OCI-M1 (cell line): Measurements from ENCODE around the gene SLAMF9.

Experiments
- DNase-seq: peaks from one replicate; lab custom pipeline; 2025; lab: John Stamatoyannopoulos, UW

Gene SLAMF9

DNA sequence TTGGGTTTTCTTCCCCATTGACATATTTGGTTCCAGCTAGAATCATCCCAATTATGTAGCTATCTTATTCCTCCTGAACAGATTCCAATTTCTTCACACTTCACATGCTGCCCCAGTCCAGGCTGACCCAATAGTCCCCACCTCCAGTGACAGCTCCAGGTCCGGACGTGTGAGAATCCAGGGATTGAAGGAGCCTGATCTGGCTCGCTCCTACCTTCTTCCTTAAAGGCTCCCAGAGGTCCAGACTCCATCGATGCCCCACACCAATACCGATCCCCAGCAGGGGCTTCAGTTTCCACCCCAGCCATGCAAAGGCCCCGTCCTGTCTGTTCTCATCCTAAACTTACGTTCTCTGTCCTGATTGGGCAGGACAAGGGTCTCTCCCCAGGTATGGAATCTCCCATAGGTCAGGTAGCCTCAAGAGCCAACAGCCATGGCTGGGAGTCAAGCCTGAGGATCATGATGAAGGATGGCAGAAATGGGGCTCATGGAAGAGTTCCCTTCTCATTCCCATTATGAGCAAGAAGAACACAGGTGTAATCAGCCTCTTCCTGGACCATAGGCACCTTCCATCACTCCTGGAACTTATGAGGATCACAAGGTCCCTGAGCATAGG, 20.4 kb upstream of the SLAMF9 start:
- DNase-seq: no peak

- no peak for DNase-seq
Observed at GRCh38 chr1:159973350-159973940, 19.4 kb upstream of the SLAMF9 start.

GRCh38 chr1:159972443-159973205, 18.6 kb upstream of the SLAMF9 start:
- DNase-seq: no peak

GRCh38 chr1:159970932-159971342, 16.9 kb upstream of the SLAMF9 start:
- DNase-seq: no peak

GRCh38 chr1:159968901-159969300, 14.9 kb upstream of the SLAMF9 start:
- DNase-seq: no peak

- DNase-seq: no peak
Observed at GRCh38 chr1:159965263-159965662, 11.2 kb upstream of the SLAMF9 start.

- DNase-seq: no peak
Observed at GRCh38 chr1:159964144-159964543, 10.1 kb upstream of the SLAMF9 start.

DNA sequence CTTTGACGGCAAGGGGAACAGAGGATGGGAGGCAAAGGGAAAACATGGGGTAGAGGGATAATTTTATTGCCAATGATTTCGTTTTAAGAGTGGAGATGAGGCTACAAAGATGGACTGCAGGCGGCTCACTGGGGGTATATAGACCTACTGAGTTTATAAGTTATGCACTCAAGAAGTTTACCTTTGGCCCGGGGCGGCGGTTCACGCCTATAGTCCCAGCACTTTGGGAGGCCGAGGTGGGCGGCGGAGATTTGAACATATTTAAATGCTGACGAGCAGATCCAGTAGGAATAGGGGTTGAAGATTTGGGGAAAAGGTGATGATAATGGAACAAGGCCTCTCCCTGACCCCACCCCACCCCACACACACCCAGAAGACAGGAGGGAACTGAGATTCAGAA, 8.1 kb upstream of the SLAMF9 start:
- DNase-seq: no peak

- DNase-seq: no peak
Observed at GRCh38 chr1:159961636-159962035, 7.6 kb upstream of the SLAMF9 start.

DNA sequence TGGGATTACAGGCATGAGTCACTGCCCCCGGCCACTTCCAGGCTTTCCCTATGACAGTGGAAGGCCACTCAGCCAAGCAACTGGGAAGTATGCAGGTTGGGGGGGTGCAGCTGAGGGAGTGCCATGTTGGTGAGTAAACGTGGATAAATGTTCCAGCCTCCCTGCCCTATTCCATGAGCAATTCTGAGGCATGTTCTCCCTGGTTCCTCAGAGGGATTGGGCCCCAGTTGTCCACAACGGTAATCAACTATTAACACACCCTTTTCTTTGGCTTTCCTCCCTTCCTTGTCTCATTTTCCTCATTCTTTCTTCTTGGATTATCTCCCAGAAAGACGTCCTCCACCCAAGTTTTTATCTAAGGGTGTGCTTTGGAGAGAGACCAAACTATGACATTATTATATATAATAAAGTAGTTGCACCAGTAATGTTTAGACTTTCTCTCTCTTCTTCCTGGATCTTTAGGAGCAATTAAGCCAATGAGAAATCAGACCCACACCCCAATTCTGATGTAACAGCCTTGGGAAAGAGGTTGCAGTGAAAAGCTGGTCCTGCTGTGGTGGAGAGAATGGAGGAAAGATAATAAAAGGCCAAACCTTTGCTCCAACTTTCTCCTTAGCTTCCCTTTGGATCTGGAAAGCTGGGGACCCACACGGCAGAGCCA, 6.8 kb upstream of the SLAMF9 start:
- DNase-seq: no peak

GRCh38 chr1:159959451-159959850, 5.4 kb upstream of the SLAMF9 start:
- no peak for DNase-seq

DNA sequence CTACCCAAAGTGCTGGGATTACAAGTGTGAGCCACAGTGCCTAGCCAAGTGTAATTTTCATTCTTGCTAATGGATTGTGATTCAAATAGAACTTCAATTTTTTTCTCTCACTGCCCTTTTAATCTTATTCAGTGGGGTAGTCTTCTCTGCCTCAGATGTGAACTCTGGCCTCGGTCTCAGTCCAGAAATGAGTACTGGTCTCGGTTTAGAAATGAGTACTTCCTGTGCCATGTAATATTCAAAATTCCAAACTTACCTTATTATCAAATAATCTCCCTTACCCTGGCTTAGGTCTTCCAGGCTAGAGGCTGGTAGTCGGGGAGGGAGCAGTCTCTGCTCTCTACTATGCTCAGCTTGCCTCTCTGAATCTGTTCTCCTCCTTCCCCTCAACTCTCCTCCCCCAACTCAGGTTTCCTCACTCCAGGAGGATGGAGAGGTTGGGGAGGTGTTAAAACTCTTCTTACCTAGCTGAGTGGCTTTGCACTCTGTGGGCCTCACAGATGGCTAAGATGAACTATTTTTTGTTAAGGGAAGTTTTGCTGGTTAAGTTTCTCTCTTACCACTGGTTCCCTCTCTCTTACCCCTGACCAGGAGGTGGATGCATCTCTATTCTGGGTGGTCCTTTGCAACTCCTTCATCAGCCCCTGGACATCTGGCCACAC, 4.8 kb upstream of the SLAMF9 start:
- DNase-seq: no peak

DNA sequence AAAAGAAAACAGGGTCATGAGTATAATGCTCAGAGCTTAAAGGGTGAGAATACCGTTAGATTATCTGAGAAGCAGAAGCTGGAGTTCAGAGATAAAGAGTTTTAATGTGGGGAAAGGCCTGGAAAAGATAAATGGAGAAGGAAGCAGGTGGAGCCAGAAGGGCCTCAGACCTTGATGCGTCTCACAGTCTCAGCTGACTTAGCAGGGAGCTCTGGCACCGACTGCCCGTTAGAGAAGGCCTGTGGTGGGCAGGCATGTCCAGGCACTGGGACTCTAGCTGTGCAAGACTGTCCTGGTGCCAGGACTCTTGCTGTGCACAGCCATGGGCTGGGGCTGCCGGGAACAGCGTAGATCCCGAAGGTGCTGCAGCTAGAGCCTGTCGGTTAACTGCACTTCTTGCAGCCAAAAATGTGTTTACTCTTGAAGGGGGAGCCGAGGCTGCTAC, 3.8 kb upstream of the SLAMF9 start:
- peak; percentile 84 for DNase-seq

GRCh38 chr1:159955456-159955855, 1.4 kb upstream of the SLAMF9 start:
- DNase-seq: no peak

- DNase-seq: no peak
Observed at GRCh38 chr1:159952932-159953331, 1.1 kb downstream of the SLAMF9 start.

GRCh38 chr1:159951551-159951950, 2.5 kb downstream of the SLAMF9 start:
- no peak for DNase-seq

DNA sequence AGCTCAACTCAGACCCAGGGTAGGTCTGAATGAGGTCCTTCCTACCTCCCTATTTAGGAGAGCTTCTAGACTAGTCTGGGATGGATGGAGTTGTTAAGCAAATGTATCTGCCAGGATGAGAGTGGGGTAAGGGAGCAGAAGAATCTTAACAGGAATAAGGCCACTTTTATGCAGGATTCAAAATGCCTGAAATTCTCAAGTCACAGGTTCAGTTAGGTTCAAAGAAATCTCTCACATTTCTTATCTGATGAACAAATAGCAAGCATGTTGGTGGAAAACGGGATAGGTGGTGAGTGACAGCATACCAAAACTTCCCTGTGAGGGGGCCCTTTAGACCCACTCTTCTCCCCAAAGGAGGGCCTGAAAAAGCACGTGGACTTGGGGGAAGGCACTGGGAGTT, 3.0 kb downstream of the SLAMF9 start:
- no peak for DNase-seq

DNA sequence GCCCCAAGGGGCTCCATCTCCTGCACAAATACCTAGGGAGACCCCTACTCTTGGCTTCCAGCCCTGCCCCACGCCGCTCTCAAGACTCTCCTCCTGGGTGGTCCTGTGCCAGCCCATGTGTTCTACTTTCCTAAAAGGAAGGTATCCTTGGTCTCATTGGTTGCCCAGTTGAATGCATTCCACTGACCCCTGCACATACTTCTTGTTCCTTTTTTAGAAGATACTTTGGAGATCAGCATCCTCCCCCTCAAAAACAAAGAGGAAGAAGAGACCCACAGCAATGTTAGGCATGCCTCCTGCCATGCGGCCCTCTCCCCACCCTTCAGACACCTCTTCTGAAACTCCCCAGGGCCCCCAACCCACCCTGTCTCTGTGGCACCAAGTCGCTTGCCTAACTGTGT, 4.1 kb downstream of the SLAMF9 start:
- no peak for DNase-seq

- DNase-seq: no peak
Observed at GRCh38 chr1:159949123-159949522, 4.9 kb downstream of the SLAMF9 start.

DNA sequence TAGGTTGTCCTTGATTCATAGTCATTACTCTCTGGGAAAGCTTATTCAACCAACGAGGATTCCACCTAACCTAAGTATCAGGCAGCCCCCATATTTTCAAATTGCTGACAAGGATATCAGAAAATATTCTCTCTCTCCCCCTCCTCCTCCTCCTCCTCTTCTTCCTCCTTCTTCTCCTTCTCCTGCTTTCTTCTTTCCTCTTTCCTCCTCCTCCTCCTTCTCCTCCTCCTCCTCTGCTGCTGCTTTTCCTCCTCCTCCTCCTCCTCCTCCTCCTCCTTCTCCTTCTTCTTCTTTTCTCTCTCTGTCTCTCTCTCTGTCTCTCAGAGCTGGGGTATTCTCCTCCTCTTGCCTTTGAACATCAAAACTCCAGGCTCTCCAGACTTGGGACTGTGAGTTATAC, 6.1 kb downstream of the SLAMF9 start:
- DNase-seq: no peak

DNA sequence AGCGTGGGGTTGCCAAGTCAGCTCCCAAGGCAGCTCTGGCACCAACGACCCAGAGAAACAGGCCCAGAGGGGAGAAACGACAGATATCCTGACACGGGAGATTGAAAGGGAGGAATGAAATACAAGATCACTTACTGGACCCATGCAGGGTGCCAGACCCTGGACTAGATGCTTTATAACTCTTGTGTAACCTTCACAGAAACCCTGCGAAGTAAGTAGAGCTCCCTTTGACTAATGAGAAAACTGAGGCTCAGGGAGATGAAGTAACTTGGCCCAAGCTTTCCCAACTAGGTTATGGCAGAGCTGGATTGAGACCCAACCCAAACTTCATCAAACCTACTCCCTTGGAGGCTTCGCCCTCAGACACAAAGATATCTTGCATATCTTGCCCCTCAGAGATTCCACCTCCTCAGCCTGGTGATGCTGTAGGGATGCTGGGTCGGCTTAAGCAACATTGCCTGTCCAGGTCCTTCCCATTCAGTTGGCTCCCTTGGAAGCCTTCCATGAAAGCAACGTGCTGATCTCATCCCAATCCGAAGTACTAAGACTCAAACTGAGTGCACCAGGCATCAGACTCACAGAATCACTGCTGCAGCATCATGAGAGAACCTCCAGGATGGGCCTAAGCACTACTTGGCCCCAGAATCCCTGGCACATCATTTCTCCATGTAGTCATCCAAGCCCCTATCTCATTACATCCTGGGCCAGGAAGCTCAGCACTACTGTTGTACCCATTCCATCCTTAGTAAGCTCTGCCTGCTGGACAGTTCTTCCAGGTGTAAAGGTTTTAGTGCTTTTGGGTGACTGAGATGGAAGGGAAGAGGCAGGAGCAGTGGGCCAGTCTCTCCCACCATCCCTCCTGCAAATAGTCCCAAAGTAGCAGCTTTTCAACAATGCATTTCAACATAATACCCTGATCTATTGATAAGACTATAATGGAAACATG, 7.5 kb downstream of the SLAMF9 start:
- no peak for DNase-seq
